ENCODE measurements around the gene GNS. TPM values are rescaled to one million over a fixed set of nuclear protein-coding genes. Genes with fewer than 3 reads are reported as not detected.

The GNS gene
- total RNA-seq, 3 donors from 2014 or later, result 57.4 to 79.2 (median 72.9) TPM

DNA sequence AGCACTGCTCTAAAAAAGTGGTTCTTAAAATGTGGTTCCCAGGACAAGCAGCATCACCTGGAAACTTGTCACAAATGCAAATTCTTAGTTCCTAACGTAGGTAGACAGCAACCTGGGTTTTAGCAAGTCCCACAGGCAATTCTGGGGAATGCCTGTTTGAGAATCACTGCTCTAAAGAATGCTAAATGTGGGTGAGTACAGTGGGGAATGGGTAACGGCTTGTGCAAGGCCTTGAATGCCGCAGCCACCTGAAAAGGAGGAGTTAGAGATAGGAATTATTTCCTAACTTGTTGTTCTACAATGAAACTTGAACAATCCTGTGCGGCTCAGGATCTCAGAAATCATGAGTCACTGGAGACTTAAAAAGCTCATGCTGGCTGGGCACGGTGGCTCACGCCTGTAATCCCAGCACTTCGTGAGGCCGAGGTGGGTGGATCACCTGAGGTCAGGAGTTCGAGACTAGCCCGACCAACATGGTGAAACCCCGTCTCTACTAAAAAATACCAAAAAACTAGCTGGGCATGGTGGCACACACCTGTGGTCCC is 34.9 kb downstream of the GNS start:
- H3K9me3 ChIP-seq, result no peaks in the 10 kb centered on the region
- TF ChIP-seq, protein P1, sequence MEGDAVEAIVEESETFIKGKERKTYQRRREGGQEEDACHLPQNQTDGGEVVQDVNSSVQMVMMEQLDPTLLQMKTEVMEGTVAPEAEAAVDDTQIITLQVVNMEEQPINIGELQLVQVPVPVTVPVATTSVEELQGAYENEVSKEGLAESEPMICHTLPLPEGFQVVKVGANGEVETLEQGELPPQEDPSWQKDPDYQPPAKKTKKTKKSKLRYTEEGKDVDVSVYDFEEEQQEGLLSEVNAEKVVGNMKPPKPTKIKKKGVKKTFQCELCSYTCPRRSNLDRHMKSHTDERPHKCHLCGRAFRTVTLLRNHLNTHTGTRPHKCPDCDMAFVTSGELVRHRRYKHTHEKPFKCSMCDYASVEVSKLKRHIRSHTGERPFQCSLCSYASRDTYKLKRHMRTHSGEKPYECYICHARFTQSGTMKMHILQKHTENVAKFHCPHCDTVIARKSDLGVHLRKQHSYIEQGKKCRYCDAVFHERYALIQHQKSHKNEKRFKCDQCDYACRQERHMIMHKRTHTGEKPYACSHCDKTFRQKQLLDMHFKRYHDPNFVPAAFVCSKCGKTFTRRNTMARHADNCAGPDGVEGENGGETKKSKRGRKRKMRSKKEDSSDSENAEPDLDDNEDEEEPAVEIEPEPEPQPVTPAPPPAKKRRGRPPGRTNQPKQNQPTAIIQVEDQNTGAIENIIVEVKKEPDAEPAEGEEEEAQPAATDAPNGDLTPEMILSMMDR (IDR thresholded peaks at IDR 0.05), result no peak
- DNase-seq (no peak), ATAC-seq (no peak)
- H3K4me3 ChIP-seq, result no peak overlapping the region
- intact Hi-C loops (cut with DNase I, micrococcal nuclease), result no loop called here
- H3K36me3 ChIP-seq (ENCODE audit: low read depth), result peaks cover 4% of the 10 kb centered on the region
- no peaks in the 10 kb centered on the region for H3K4me1 ChIP-seq (ENCODE audit: low read depth)

DNA sequence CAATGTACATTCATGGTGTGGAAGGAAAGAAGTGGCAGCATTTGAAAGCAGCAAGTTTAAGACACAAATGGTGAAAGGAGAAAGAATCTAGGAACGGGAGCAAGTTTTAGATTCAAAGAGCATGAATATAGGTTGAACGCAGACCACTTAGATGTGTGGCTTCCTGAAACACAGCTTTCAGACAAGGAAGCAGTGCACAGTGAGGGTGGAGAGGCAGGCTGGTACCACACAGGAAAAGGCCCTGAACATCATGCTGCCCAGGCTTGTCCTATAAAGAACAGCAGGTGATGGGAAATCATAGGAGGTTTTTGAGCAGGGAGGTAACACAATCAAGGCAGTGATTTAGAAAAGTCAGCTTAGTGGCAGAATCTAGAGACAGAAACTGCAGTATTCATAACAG is 35.6 kb downstream of the GNS start:
- ATAC-seq, result no peak
- intact Hi-C loops (cut with DNase I, micrococcal nuclease), result no loop called here
- Histone ChIP-seq H3K36me3 (ENCODE audit: low read depth) (peaks cover 4% of the 10 kb centered on the region), H3K4me1 (ENCODE audit: low read depth) (no peaks in the 10 kb centered on the region), H3K9me3 (no peaks in the 10 kb centered on the region), H3K4me3 (no peak overlapping the region)
- TF ChIP-seq, protein P1 (IDR thresholded peaks at IDR 0.05), result no peak
- DNase-seq, result no peak

DNA sequence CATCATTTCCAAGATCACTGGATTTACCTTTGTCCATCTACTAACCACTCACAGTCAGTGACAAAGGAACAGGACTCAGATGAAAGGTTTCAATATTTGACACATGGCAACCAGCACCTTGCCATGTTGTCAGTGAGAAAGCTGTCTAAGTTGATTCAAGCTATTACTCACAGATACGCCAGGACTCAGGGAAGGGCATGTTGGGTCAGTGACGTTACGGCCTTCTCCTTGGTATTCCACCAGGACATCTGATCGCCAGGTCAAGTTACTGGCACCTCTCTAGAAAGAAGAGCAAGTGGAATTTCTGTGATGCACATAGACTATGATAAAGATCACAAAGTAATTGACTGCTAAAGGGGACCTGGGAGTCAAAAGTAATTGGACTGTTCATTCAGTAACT is 36.4 kb downstream of the GNS start:
- TF ChIP-seq, protein P1 (IDR thresholded peaks at IDR 0.05), result no peak
- Histone ChIP-seq H3K4me3 (no peak overlapping the region), H3K9me3 (no peaks in the 10 kb centered on the region), H3K36me3 (ENCODE audit: low read depth) (no peaks in the 10 kb centered on the region), H3K4me1 (ENCODE audit: low read depth) (no peaks in the 10 kb centered on the region)
- intact Hi-C loops (cut with DNase I, micrococcal nuclease), result no loop called here
- ATAC-seq (no peak), DNase-seq (no peak)

DNA sequence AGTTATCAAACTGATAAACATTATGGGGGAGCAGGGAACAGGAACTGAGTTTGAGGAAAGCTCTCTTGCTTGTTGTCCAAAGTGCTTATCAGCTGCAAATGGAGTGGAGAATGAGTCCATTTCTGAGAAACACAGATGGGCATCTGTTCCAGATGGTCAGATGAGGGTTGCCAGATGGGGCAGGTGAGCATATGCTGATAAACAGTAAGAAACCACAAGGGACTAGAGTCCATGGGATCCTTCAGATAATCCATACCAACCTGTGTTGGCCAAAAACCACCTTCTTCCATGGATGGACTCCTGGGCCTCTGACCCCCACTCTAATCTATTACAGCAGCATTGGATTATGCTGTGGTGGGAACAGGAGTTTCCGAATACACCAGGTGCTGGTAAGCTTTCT is 38.3 kb downstream of the GNS start:
- intact Hi-C loops (cut with DNase I, micrococcal nuclease), result no loop called here
- no peaks in the 10 kb centered on the region for H3K4me1 ChIP-seq (ENCODE audit: low read depth)
- no peak for ATAC-seq
- no peaks in the 10 kb centered on the region for H3K36me3 ChIP-seq (ENCODE audit: low read depth)
- no peak overlapping the region for H3K4me3 ChIP-seq
- H3K9me3 ChIP-seq, result no peaks in the 10 kb centered on the region
- DNase-seq, result no peak
- TF ChIP-seq, protein P1 (IDR thresholded peaks at IDR 0.05), result no peak

DNA sequence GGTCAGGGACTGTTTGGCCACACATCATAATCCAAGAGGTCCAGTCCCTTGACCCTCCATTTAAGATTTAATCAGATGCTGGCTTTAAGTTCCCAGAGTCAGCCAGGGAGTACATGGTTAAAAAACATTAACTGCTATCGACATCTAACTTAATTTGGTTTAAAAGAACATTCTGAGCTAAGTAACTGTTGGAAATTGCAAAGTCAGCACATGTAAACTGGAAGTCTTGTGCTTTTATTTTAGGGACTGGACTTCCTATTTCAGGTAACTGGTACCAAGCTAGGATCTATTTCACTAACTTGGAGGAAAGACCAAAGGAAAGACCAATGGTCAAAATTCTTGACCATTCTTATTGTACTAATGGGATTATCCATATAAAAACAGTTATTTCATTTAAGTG is 40.6 kb downstream of the GNS start:
- intact Hi-C loops (cut with DNase I, micrococcal nuclease), result no loop called here
- Histone ChIP-seq H3K36me3 (ENCODE audit: low read depth) (no peaks in the 10 kb centered on the region), H3K4me1 (ENCODE audit: low read depth) (no peaks in the 10 kb centered on the region), H3K4me3 (no peak overlapping the region), H3K9me3 (no peaks in the 10 kb centered on the region)
- no peak for ATAC-seq
- no peak for DNase-seq
- TF ChIP-seq, protein P1 (IDR thresholded peaks at IDR 0.05), result no peak

All from mucosa of descending colon (tissue), 3 donors.